Prostate gland (tissue), 2 donors: Measurements from ENCODE around the gene SLC25A42.

Experiments
- CTCF ChIP-seq, 4 experiments: fragments of 200-600 bp in 2 of 4; fragments of 450-650 bp in 2 of 4; sonication (generic) in 2 of 4; IDR thresholded peaks; 1 replicate in 3 of 4; 2 replicates in 1 of 4; pipeline ENCODE4 v1.5.1; 2016 to 2019; ENCODE audit warnings: antibody characterized with exemption in 4 of 4, mild to moderate bottlenecking in 2 of 4, moderate library complexity in 2 of 4
- POLR2A ChIP-seq: fragments of 450-650 bp; IDR thresholded peaks from one replicate; pipeline ENCODE4 v1.6.1; 2016; ENCODE audit warnings: antibody characterized with exemption, mild to moderate bottlenecking

GRCh38 chr19:19068659-19069654 lies 5.2 kb downstream of the SLC25A42 start:
- TF ChIP-seq POLR2A (no peak), CTCF (IDR thresholded peaks at IDR 0.05) (no peak)
